PC-9 (cell line): ENCODE data around the gene CRYBA1. TPM values are rescaled to one million over a fixed set of nuclear protein-coding genes. Genes with fewer than 3 reads are reported as not detected.

Experiments used
- BruUV-seq: library from RNA; stranded (reverse); fragments of 400-500 nt; replicated peaks from 2 replicates; lab custom pipeline; 2021; lab: Mats Ljungman, UMichigan
- CTCF ChIA-PET: fragments of 300-600 bp; sonication (Branson Sonifier 250); formaldehyde crosslinking; loops from one replicate; lab custom pipeline; 2022; ENCODE audit warnings: antibody characterized with exemption; lab: Charles Lee
- POLR2A ChIA-PET: fragments of 300-600 bp; sonication (Branson Sonifier 250); formaldehyde crosslinking; loops from one replicate; lab custom pipeline; 2022; ENCODE audit warnings: antibody characterized with exemption; ENCODE audit not compliant: unreplicated experiment; lab: Charles Lee
- DNase-seq, 2 experiments: peaks; one replicate each; pipeline versions ENCODE4 v3.0.0 to v3.0.0-alpha.2; 2015 to 2022; ENCODE audit warnings: mixed read lengths in 1 of 2
- H2AFZ ChIP-seq: fragments of 200-600 bp; sonication (generic); 2 replicates; pipeline ENCODE4 v1.8.1; 2017; ENCODE audit warnings: antibody characterized with exemption
- H3F3A ChIP-seq: fragments of 200-600 bp; sonication (generic); 2 replicates; pipeline ENCODE4 v1.8.1; 2017; ENCODE audit warnings: antibody characterized with exemption, mild to moderate bottlenecking, low read depth; ENCODE audit not compliant: insufficient read depth
- H3K27ac ChIP-seq: fragments of 200-600 bp; sonication (generic); 2 replicates; pipeline ENCODE4 v1.6.1; 2016; ENCODE audit warnings: mixed run types
- H3K27me3 ChIP-seq: fragments of 200-600 bp; sonication (generic); 2 replicates; pipeline ENCODE4 v1.6.1; 2016; ENCODE audit warnings: low read depth, mixed run types; ENCODE audit not compliant: insufficient read depth
- H3K36me3 ChIP-seq: fragments of 200-600 bp; sonication (generic); 2 replicates; pipeline ENCODE4 v1.6.1; 2016; ENCODE audit warnings: low read depth, mixed run types
- H3K4me1 ChIP-seq: fragments of 200-600 bp; sonication (generic); replicated peaks from 2 replicates; pipeline ENCODE4 v1.6.1; 2016; ENCODE audit warnings: mixed run types; ENCODE audit not compliant: insufficient read depth
- H3K4me2 ChIP-seq: fragments of 200-600 bp; sonication (generic); 2 replicates; pipeline ENCODE4 v1.6.1; 2017; ENCODE audit warnings: mixed run types
- H3K4me3 ChIP-seq: fragments of 200-600 bp; sonication (generic); 2 replicates; pipeline ENCODE4 v1.6.1; 2016; ENCODE audit warnings: mixed run types
- H3K79me2 ChIP-seq: fragments of 200-600 bp; sonication (generic); 2 replicates; pipeline ENCODE4 v1.6.1; 2017; ENCODE audit warnings: low read depth, mixed run types
- H3K9me2 ChIP-seq: fragments of 200-600 bp; sonication (generic); 2 replicates; pipeline ENCODE4 v1.8.1; 2017; ENCODE audit warnings: mild to moderate bottlenecking; ENCODE audit not compliant: insufficient read depth
- H3K9me3 ChIP-seq: fragments of 200-600 bp; sonication (generic); 2 replicates; pipeline ENCODE4 v1.8.1; 2016; ENCODE audit warnings: low read depth; ENCODE audit not compliant: insufficient read depth
- H4K20me1 ChIP-seq: fragments of 200-600 bp; sonication (generic); 2 replicates; pipeline ENCODE4 v1.8.1; 2017; ENCODE audit not compliant: insufficient read depth
- CTCF ChIP-seq: fragments of 200-600 bp; sonication (generic); conservative IDR thresholded peaks from 2 replicates; pipeline ENCODE4 v1.6.1; 2017; ENCODE audit warnings: mixed run types, antibody characterized with exemption, mild to moderate bottlenecking, moderate library complexity
- EZH2 ChIP-seq: fragments of 200-600 bp; sonication (generic); IDR thresholded peaks from 2 replicates; pipeline ENCODE4 v1.8.0; 2017; ENCODE audit warnings: antibody characterized with exemption, low read depth
- intact Hi-C: fragments of 100-400 bp; cut with micrococcal nuclease; formaldehyde crosslinking; loops from one replicate; pipeline ENCODE4 v1.10.0; 2022; ENCODE audit not compliant: unreplicated experiment
- total RNA-seq: library from RNA; stranded (reverse); gene quantifications from 2 replicates; pipeline ENCODE4 v1.2.3, GENCODE V29; 2021

The CRYBA1 gene
- total RNA-seq, 1 experiment from 2014 or later = not detected

- ChIA-PET CTCF (no interaction called here), POLR2A (interaction anchor here (1.1 kb wide), 1 partner anchor 11 kb away, joined by 3 read pairs; no protein-coding TSS in a partner anchor)
- Histone ChIP-seq H3K27ac (no peak overlapping the region), H3K4me3 (no peak overlapping the region), H3K27me3 (no peaks in the 10 kb centered on the region), H3K4me1 (no peaks in the 10 kb centered on the region), H3K9me2 (no peaks in the 10 kb centered on the region), H3K9me3 (0 out of 2 replicates have a peak, but pooled peaks cover 3% of the 10 kb centered on the region), H4K20me1 (peaks cover 100% of the 10 kb centered on the region), H3K36me3 (peaks cover 78% of the 10 kb centered on the region), H2AFZ (no peak overlapping the region), H3K79me2 (peaks cover 100% of the 10 kb centered on the region), H3F3A (peaks cover 89% of the 10 kb centered on the region), H3K4me2 (0 out of 2 replicates have a peak overlapping the region, but pooled peaks have one; percentile 4)
- TF ChIP-seq EZH2 (no peak), CTCF (no peak)
- DNase-seq = no peak
- intact Hi-C loops = no loop called here
- no TSS peak for BruUV-seq
Measured at GRCh38 chr17:29283496-29283895, 36.8 kb downstream of the CRYBA1 start.

DNA sequence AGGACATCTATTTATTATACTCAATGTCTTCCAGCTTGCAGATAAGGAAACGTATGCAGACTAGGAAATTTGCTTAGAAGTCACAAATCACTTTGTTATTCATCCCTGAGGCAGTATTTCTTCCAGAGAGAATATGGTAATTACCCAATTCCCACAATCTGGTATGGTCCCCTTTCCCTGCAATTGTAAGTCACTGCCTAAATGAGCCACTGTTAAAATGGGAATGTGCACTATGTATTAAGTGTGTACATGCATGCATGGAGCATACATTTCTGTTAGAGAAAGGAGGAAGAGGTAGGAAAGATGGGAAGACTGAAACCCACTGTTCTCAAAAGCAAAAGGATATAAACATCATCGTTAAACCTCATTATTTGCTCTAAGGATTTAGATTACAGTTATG lies 37.3 kb downstream of the CRYBA1 start:
- 0 out of 2 replicates have a peak, but pooled peaks cover 3% of the 10 kb centered on the region for H3K9me3 ChIP-seq
- no peak overlapping the region for H3K27ac ChIP-seq
- no peaks in the 10 kb centered on the region for H3K9me2 ChIP-seq
- H3K36me3 ChIP-seq = peaks cover 78% of the 10 kb centered on the region
- TF ChIP-seq CTCF (no peak), EZH2 (no peak)
- peaks cover 100% of the 10 kb centered on the region for H3K79me2 ChIP-seq
- H4K20me1 ChIP-seq = peaks cover 100% of the 10 kb centered on the region
- H3K4me2 ChIP-seq = 0 out of 2 replicates have a peak overlapping the region, but pooled peaks have one; percentile 4
- H3K4me3 ChIP-seq = no peak overlapping the region
- BruUV-seq = no TSS peak
- DNase-seq = no peak
- peaks cover 86% of the 10 kb centered on the region for H3F3A ChIP-seq
- intact Hi-C loops = no loop called here
- H2AFZ ChIP-seq = no peak overlapping the region
- H3K27me3 ChIP-seq = no peaks in the 10 kb centered on the region
- CTCF ChIA-PET = no interaction called here
- peaks cover 4% of the 10 kb centered on the region for H3K4me1 ChIP-seq
- POLR2A ChIA-PET = interaction anchor here (1.1 kb wide), 1 partner anchor 10 kb away, joined by 3 read pairs; no protein-coding TSS in a partner anchor

GRCh38 chr17:29289852-29290251 lies 43.2 kb downstream of the CRYBA1 start:
- Histone ChIP-seq H3K4me3 (no peak overlapping the region), H3K27me3 (no peaks in the 10 kb centered on the region), H3K4me2 (peak overlapping the region; percentile 89), H3K4me1 (peaks cover 34% of the 10 kb centered on the region), H3K9me2 (no peaks in the 10 kb centered on the region), H3K27ac (no peak overlapping the region), H3K36me3 (peaks cover 40% of the 10 kb centered on the region), H4K20me1 (peaks cover 74% of the 10 kb centered on the region), H3K79me2 (peaks cover 88% of the 10 kb centered on the region), H2AFZ (no peak overlapping the region), H3F3A (peaks cover 52% of the 10 kb centered on the region), H3K9me3 (no peaks in the 10 kb centered on the region)
- TF ChIP-seq CTCF (no peak), EZH2 (no peak)
- ChIA-PET CTCF (interaction anchor here (0.7 to 1.6 kb wide), 2 partner anchors 73 to 142 kb away, joined by 4 read pairs; no protein-coding TSS in a partner anchor), POLR2A (interaction anchor here (0.7 kb wide), 1 partner anchor 101 kb away, joined by 5 read pairs; the partner anchor contains the start of gene TAOK1)
- no TSS peak for BruUV-seq
- no peak for DNase-seq
- intact Hi-C loops = loop anchor here (2.0 to 5.0 kb wide), 3 partner anchors 73 to 139 kb away; no protein-coding TSS in a partner anchor
